Heart right ventricle (tissue), 16 donors: Measurements from ENCODE around the gene CCDC154. TPM values are rescaled to one million over a fixed set of nuclear protein-coding genes. Genes with fewer than 3 reads are reported as not detected.
A peak's percentile ranks its signal among the peaks of the same experiment; 100 is the strongest.

Experiments
- ATAC-seq, 8 donors: fragments of 200-7000 bp; cut with Tn5 transposase; one replicate each; pipeline ENCODE4 v1.9.1; 2020; ENCODE audit warnings: mild to moderate bottlenecking in 8 of 8, moderate library complexity in 8 of 8, moderate number of reproducible peaks in 1 of 8
- DNase-seq, 2 donors: peaks; one replicate each; pipeline ENCODE4 v3.0.0-alpha.2; 2020
- H3K27ac ChIP-seq, 10 donors: fragments of 200-600 bp; sonication (generic) in 2 of 10; one replicate each; pipeline versions ENCODE4 v1.5.0 to v1.8.0; 2020 to 2022; ENCODE audit warnings: mild to moderate bottlenecking in 3 of 10
- H3K27me3 ChIP-seq, 7 donors: fragments of 200-600 bp; one replicate each; pipeline ENCODE4 v1.8.0; 2021 to 2022; ENCODE audit warnings: mild to moderate bottlenecking in 2 of 7
- H3K36me3 ChIP-seq, 9 donors: fragments of 200-600 bp; sonication (generic) in 1 of 9; one replicate each; pipeline versions ENCODE4 v1.5.0 to v1.8.0; 2020 to 2022; ENCODE audit warnings: mild to moderate bottlenecking in 2 of 9
- H3K4me1 ChIP-seq, 9 donors: fragments of 200-600 bp; sonication (generic) in 1 of 9; one replicate each; pipeline versions ENCODE4 v1.5.0 to v1.8.0; 2020 to 2022; ENCODE audit warnings: mild to moderate bottlenecking in 4 of 9
- H3K4me3 ChIP-seq, 10 donors: fragments of 200-600 bp; sonication (generic) in 2 of 10; one replicate each; pipeline versions ENCODE4 v1.5.0 to v1.8.0; 2020 to 2022; ENCODE audit warnings: mild to moderate bottlenecking in 7 of 10, moderate library complexity in 2 of 10
- H3K9me3 ChIP-seq, 11 donors: fragments of 200-600 bp in 10 of 11; sonication (generic) in 2 of 11; one replicate each; pipeline versions ENCODE4 v1.5.0 to v1.8.0; 2013 to 2022; ENCODE audit warnings: mild to moderate bottlenecking in 2 of 11, control low read depth in 1 of 11, moderate library complexity in 1 of 11
- WGBS, 2 donors: extraction: QIAGEN DNeasy Blood & Tissue Kit; methylation state at CpG; one replicate each; pipeline ENCODE4 v1.1.7; 2013; ENCODE audit warnings: inconsistent platforms in 1 of 2; 5-methylcytosine and 5-hydroxymethylcytosine counted together
- intact Hi-C, 10 donors: fragments of 100-400 bp; cut with DNase I; formaldehyde crosslinking; loops; one replicate each; pipeline versions ENCODE4 v1.11.1 to v1.14.2; 2022
- polyA plus RNA-seq, 2 donors: library from polyadenylated mRNA; stranded (reverse); fragments of 200-250 nt; gene quantifications; one replicate each; pipeline ENCODE4 v1.2.3, GENCODE V29; 2013
- total RNA-seq, 10 donors: library from RNA; stranded (reverse); fragmentation: NEBNext Ultra II Directional in 3 of 10; extraction: Animal tissue kit (Norgen Biotek cat#: 25700) in 3 of 10; gene quantifications; one replicate each; pipeline versions ENCODE4 v1.2.1 to v1.2.4, GENCODE V29; 2021 to 2023
- TF ChIP-seq, protein P1 (sequence below), 9 donors: fragments of 200-600 bp; sonication (generic) in 2 of 9; IDR thresholded peaks; one replicate each; pipeline versions ENCODE4 v1.5.0 to v1.8.0; 2021 to 2022; ENCODE audit warnings: antibody characterized with exemption in 9 of 9, mild to moderate bottlenecking in 5 of 9, moderate library complexity in 1 of 9
- donor health status: Arrhythmogenic right ventricular cardiomyopathy.
- donor health status: ischemic (EF 13 %, LVEDD 7.1; RV severe dilation, severe dysfunction).
- donor health status: healthy with polysubstance abuse.
- donor health status: DM: no; HTN: yes; CAD: no.
- donor health status: DM: no; HTN: no; CAD: no.
- donor health status: ischemic (EF 25% LVEDD 6.9; RV normal size, moderate dysfunction).
- donor health status: ischemic (EF 25% LVEDD 5.7; RV mildly dilated, moderate dysfunction).
- donor health status: healthy.
- donor health status: DM: yes; HTN: yes; CAD: no.
- donor health status: Ischemic cardiomyopathy.
- donor health status: ischemic (EF 35%, LVEDD 5.7; RV mildly dilated, moderate dysfunction).
- donor health status: nonischemic (EF 11% LVEDD 7.7; RV severe dilation, severe dysfunction).
- donor health status: DM: yes; HTN: yes; CAD: no.
- donor health status: PGD.
- donor health status: ischemic (EF 29% LVEDD 5.4; RV normal size, mild dysfunction).
- donor health status: nonischemic (EF 23%, LVEDD 6.1; RV moderate dilation, normal function).

The CCDC154 gene
- total and polyA plus RNA-seq, 12 donors = 0.17 to 5.9 (median 0.75) TPM

DNA sequence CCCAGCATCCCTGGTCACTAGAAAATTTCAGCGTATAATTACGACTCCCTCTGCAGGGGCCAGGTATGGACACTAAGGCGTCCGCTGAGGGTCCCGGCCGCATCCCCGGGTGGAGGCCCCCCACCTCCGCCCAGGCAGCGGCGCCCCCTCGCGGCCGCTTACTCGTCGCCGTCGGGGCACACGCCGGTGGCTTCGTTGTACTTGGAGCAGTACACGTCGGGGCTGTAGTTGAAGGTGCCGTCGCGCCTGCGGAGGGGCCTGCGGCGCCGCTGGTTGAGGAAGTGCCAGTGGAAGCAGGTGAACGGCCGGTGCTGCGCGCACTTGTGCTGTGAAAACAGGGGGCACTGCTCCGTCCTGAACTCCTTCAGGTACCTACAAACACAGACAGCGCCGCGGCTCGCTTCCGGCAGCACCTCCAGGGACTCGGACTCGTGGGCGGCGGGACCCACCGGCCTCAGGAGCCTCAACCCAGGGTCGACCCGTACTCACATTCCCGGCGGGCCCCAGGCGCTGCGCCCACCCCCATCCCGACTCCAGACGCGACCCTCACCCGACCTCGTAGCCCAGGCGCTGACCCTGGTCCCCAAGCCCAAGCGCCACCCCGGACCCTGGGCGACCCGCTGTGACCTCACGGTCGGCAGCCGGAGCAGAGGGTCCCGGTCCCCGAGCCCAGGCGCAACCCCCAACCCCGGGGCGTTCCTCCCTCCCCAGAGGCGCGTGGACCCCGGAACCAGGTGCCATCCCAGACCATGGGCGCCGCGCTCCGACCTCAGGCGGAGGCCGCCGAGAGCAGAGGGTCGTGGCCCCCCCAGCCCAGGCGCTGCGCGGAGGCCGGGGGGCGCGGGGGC lies 30.4 kb downstream of the CCDC154 start:
- Histone ChIP-seq H3K36me3 (peaks cover 0 to 43% (median 3%) of the 10 kb centered on the region in 9 donors), H3K4me1 (peaks cover 0 to 38% (median 13%) of the 10 kb centered on the region in 9 donors), H3K27ac (peak overlapping the region; percentile 75 to 93 (median 86)), H3K9me3 (no peaks in the 10 kb centered on the region), H3K27me3 (no peaks in the 10 kb centered on the region), H3K4me3 (peak overlapping the region; percentile 51 to 99 (median 92))
- ATAC-seq (peak; percentile 16 to 54 (median 33)), DNase-seq (peak in 1 of 2 donors; percentile 69)
- intact Hi-C loops = loop anchor here in 2 of 10 donors (5.0 to 10.0 kb wide), 2 partner anchors 61 to 102 kb away; partner anchors contain the start of gene CLCN7 (in 1 of the 2)
- 3 to 4% methylated on average over 80 to 84 of the region's 85 CpGs for WGBS, 2 donors
- TF ChIP-seq, protein P1, sequence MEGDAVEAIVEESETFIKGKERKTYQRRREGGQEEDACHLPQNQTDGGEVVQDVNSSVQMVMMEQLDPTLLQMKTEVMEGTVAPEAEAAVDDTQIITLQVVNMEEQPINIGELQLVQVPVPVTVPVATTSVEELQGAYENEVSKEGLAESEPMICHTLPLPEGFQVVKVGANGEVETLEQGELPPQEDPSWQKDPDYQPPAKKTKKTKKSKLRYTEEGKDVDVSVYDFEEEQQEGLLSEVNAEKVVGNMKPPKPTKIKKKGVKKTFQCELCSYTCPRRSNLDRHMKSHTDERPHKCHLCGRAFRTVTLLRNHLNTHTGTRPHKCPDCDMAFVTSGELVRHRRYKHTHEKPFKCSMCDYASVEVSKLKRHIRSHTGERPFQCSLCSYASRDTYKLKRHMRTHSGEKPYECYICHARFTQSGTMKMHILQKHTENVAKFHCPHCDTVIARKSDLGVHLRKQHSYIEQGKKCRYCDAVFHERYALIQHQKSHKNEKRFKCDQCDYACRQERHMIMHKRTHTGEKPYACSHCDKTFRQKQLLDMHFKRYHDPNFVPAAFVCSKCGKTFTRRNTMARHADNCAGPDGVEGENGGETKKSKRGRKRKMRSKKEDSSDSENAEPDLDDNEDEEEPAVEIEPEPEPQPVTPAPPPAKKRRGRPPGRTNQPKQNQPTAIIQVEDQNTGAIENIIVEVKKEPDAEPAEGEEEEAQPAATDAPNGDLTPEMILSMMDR (IDR thresholded peaks at IDR 0.05) = peak; percentile 38 to 79 (median 63)

DNA sequence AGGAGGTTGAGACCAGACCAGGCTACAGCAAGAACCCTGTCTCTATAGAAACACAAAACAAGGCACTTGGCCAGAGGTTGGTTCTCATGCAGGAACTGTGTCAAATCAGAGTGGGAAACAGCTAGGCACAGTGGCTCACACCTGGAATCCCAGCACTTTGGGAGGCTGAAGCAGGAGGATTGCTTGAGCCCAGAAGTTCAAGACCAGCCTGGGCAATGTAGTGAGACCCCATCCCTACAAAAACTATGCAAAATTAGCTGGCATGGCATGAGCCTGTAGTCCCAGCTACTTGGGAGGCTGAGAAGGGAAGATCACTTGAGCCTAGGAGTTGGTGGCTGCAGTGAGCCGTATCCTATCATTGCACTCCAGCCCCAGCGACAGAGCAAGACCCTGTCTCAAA lies 31.5 kb downstream of the CCDC154 start:
- Histone ChIP-seq H3K36me3 (peaks cover 0 to 37% (median 3%) of the 10 kb centered on the region in 9 donors), H3K9me3 (no peaks in the 10 kb centered on the region), H3K27ac (no peak overlapping the region), H3K4me1 (peaks cover 0 to 40% (median 21%) of the 10 kb centered on the region in 9 donors), H3K27me3 (no peaks in the 10 kb centered on the region), H3K4me3 (no peak overlapping the region)
- ATAC-seq = no peak
- intact Hi-C loops = loop anchor here in 2 of 10 donors (5.0 to 10.0 kb wide), 2 partner anchors 62 to 101 kb away; partner anchors contain the start of gene CLCN7 (in 1 of the 2)
- no peak for DNase-seq
- WGBS, 2 donors = 85 to 87% methylated on average over 2 of the region's 2 CpGs
- TF ChIP-seq, protein P1 (IDR thresholded peaks at IDR 0.05) = no peak

DNA sequence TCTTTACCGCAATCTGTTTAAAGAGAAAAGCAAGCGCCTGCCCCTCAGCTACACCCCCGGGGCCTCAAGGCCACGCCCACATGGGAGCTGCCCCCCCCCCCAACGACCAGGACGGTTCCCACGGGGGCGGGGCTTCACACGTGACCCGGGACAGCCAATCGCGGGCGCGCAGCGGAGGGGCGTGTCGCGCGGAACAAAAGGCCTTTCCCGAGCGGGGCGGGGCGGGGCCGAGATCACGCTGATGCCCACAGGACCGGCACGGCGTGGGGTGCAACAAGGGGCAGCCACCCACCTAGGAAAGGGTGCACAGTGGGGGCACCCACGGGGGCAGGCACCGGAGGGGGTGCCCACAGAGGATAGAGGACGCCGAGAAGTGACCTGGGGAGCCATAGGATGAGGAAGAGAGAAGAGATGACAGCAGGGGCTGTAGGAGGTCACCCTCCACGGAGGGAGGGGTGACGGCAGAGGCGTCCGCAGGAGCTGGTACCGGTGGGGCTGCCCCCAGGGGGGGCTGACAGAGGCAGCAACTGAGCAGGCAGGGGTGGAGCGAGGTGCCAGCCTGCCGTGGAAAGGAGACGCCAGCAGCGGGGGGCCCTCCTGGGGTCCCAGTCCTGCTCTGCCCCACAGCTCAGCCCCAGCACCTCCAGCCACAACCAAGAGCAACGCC lies 36.1 kb downstream of the CCDC154 start:
- H3K36me3 ChIP-seq = peaks cover 0 to 73% (median 3%) of the 10 kb centered on the region in 9 donors

More for the DNA sequence above, 36.1 kb downstream of the CCDC154 start:
- H3K27me3 ChIP-seq = no peaks in the 10 kb centered on the region
- intact Hi-C loops = loop anchor here in 2 of 10 donors (10.0 kb wide), 2 partner anchors 64 to 94 kb away; no protein-coding TSS in a partner anchor
- TF ChIP-seq, protein P1 (IDR thresholded peaks at IDR 0.05) = no peak
- WGBS, 2 donors = 2 to 4% methylated on average over 36 to 42 of the region's 42 CpGs
- peak overlapping the region; percentile 16 to 65 (median 56) for H3K4me3 ChIP-seq
- no peaks in the 10 kb centered on the region for H3K9me3 ChIP-seq
- ATAC-seq (peak; percentile 92 to 98 (median 97)), DNase-seq (peak; percentile 96 to 97)
- peak overlapping the region in 9 of 10 donors; percentile 12 to 71 (median 55) for H3K27ac ChIP-seq
- peaks cover 0 to 36% (median 24%) of the 10 kb centered on the region in 9 donors for H3K4me1 ChIP-seq
